Measurements from ENCODE around the gene ZSCAN29. TPM values are rescaled to one million over a fixed set of nuclear protein-coding genes. Genes with fewer than 3 reads are reported as not detected.

ZSCAN29 gene
- total RNA-seq, 1 experiment from 2014 or later = 32.8 TPM

DNA sequence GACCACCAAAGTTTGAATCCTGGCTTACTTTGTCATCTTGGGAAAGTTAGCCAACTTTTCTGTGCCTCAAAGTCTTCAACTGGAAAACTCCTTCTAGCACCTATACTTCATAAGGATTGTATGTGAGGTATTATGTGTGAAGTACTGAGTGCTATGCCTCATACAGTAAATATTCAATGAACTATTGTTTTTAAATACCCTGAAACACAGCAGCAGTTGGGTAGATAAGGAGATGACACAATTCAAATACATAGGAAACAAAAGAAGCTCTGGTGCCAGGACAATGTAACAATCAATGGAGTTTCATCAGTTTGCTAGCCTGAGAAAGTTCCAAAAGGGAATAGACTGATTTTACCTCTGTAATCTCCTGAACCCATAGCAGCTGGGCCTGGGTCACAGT lies 43.4 kb upstream of the ZSCAN29 start:
- TF ChIP-seq TCF7L2 (IDR thresholded peaks at IDR 0.05; ENCODE audit: low read depth, low read length) (no peak), POLR2AphosphoS5 (IDR thresholded peaks at IDR 0.05; ENCODE audit: low read depth, low read length) (no peak), SIN3A (IDR thresholded peaks at IDR 0.05; ENCODE audit: borderline replicate concordance, insufficient read depth, low read depth, low read length) (no peak)
- TF ChIP-seq, protein P1, sequence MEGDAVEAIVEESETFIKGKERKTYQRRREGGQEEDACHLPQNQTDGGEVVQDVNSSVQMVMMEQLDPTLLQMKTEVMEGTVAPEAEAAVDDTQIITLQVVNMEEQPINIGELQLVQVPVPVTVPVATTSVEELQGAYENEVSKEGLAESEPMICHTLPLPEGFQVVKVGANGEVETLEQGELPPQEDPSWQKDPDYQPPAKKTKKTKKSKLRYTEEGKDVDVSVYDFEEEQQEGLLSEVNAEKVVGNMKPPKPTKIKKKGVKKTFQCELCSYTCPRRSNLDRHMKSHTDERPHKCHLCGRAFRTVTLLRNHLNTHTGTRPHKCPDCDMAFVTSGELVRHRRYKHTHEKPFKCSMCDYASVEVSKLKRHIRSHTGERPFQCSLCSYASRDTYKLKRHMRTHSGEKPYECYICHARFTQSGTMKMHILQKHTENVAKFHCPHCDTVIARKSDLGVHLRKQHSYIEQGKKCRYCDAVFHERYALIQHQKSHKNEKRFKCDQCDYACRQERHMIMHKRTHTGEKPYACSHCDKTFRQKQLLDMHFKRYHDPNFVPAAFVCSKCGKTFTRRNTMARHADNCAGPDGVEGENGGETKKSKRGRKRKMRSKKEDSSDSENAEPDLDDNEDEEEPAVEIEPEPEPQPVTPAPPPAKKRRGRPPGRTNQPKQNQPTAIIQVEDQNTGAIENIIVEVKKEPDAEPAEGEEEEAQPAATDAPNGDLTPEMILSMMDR (IDR thresholded peaks at IDR 0.05) = no peak
- TF ChIP-seq, protein P2, sequence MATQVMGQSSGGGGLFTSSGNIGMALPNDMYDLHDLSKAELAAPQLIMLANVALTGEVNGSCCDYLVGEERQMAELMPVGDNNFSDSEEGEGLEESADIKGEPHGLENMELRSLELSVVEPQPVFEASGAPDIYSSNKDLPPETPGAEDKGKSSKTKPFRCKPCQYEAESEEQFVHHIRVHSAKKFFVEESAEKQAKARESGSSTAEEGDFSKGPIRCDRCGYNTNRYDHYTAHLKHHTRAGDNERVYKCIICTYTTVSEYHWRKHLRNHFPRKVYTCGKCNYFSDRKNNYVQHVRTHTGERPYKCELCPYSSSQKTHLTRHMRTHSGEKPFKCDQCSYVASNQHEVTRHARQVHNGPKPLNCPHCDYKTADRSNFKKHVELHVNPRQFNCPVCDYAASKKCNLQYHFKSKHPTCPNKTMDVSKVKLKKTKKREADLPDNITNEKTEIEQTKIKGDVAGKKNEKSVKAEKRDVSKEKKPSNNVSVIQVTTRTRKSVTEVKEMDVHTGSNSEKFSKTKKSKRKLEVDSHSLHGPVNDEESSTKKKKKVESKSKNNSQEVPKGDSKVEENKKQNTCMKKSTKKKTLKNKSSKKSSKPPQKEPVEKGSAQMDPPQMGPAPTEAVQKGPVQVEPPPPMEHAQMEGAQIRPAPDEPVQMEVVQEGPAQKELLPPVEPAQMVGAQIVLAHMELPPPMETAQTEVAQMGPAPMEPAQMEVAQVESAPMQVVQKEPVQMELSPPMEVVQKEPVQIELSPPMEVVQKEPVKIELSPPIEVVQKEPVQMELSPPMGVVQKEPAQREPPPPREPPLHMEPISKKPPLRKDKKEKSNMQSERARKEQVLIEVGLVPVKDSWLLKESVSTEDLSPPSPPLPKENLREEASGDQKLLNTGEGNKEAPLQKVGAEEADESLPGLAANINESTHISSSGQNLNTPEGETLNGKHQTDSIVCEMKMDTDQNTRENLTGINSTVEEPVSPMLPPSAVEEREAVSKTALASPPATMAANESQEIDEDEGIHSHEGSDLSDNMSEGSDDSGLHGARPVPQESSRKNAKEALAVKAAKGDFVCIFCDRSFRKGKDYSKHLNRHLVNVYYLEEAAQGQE (IDR thresholded peaks at IDR 0.05; ENCODE audit: insufficient read depth in 1 of 2, low read depth in 2 of 2, low read length in 1 of 2) = no peak
- Histone ChIP-seq H3K4me3 (ENCODE audit: low read depth in 2 of 2, low read length in 2 of 2) (no peak overlapping the region), H3K9me3 (ENCODE audit: control insufficient read depth, insufficient read depth, low read depth, low read length) (no peaks in the 10 kb centered on the region), H3K27ac (ENCODE audit: low read length) (no peak overlapping the region), H3K4me1 (ENCODE audit: control insufficient read depth, insufficient read depth, low read length) (no peaks in the 10 kb centered on the region), H3K36me3 (ENCODE audit: control insufficient read depth, insufficient read depth, low read length) (peaks cover 26% of the 10 kb centered on the region), H3K27me3 (ENCODE audit: control insufficient read depth, insufficient read depth, low read length) (no peaks in the 10 kb centered on the region)
- ATAC-seq (no peak), DNase-seq (ENCODE audit: low read depth, low spot score) (no peak)
- CTCF ChIA-PET = no interaction called here
- in situ Hi-C loops (cut with HindIII; ENCODE audit: low pct_unique_long_range_greater_than_20kb, low sequenced_read_pairs) (no loop called here), intact Hi-C loops (cut with micrococcal nuclease; ENCODE audit: unreplicated experiment) (no loop called here)
- BruUV-seq (replicated peaks) = no TSS peak
- POLR2A ChIA-PET = no interaction called here

DNA sequence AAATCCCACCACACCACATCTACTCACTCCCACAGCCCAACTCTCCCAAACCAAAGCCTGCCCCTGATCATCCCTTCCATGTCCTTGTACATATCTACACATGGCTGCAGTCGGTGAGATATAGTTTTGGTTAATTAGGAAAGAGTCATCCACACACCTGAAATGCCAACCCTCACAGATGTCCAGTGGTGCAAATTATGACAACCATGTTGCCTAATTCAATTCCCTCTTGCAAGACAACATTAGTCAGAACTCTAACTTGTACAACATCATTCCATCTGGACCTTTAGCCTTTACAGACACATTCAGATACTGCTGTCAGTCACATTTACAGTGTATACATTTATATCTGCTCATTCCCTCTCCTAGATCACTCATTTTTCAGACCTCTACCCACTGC lies 41.3 kb upstream of the ZSCAN29 start:
- H3K4me3 ChIP-seq (ENCODE audit: low read depth in 2 of 2, low read length in 2 of 2) = no peak overlapping the region
- ChIA-PET POLR2A (no interaction called here), CTCF (no interaction called here)
- H3K27ac ChIP-seq (ENCODE audit: low read length) = no peak overlapping the region
- TF ChIP-seq POLR2AphosphoS5 (IDR thresholded peaks at IDR 0.05; ENCODE audit: low read depth, low read length) (no peak), TCF7L2 (IDR thresholded peaks at IDR 0.05; ENCODE audit: low read depth, low read length) (no peak), SIN3A (IDR thresholded peaks at IDR 0.05; ENCODE audit: borderline replicate concordance, insufficient read depth, low read depth, low read length) (no peak)
- TF ChIP-seq, protein P1 (IDR thresholded peaks at IDR 0.05) = no peak
- TF ChIP-seq, protein P2 (IDR thresholded peaks at IDR 0.05; ENCODE audit: insufficient read depth in 1 of 2, low read depth in 2 of 2, low read length in 1 of 2) = no peak
- H3K4me1 ChIP-seq (ENCODE audit: control insufficient read depth, insufficient read depth, low read length) = no peaks in the 10 kb centered on the region
- in situ Hi-C loops (cut with HindIII; ENCODE audit: low pct_unique_long_range_greater_than_20kb, low sequenced_read_pairs) (no loop called here), intact Hi-C loops (cut with micrococcal nuclease; ENCODE audit: unreplicated experiment) (no loop called here)
- peaks cover 35% of the 10 kb centered on the region for H3K36me3 ChIP-seq (ENCODE audit: control insufficient read depth, insufficient read depth, low read length)
- no peak for DNase-seq (ENCODE audit: low read depth, low spot score)
- H3K9me3 ChIP-seq (ENCODE audit: control insufficient read depth, insufficient read depth, low read depth, low read length) = no peaks in the 10 kb centered on the region
- ATAC-seq = no peak
- no peaks in the 10 kb centered on the region for H3K27me3 ChIP-seq (ENCODE audit: control insufficient read depth, insufficient read depth, low read length)
- BruUV-seq (replicated peaks) = no TSS peak
